ENCODE results near the gene PLXNA4. TPM values are rescaled to one million over a fixed set of nuclear protein-coding genes. Genes with fewer than 3 reads are reported as not detected.

Gene PLXNA4
- total RNA-seq, 1 experiment from 2014 or later, result not detected

DNA sequence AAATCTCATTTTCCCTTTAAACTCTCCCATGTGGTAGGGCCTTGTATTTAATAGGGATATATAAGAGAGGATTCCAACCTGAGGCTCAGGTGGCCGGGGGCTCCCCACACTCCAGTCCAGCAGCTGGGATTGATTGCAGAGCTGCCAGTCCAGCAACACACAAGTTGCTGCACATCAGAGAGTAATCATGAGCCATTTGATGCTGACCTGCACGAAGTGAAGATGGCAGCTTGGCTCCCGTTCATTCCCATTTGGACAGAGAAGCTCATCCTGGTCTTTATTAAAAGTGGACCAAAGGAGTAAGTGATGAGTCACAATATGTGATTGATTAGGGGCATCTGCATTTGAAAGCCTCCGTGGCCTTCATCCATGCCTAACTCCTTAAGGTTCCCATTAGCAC is 202.4 kb downstream of the PLXNA4 start:
- Mint-ChIP-seq H3K4me1 (ENCODE audit: insufficient read depth, unreplicated experiment) (no peaks in the 10 kb centered on the region), H3K9me3 (ENCODE audit: unreplicated experiment) (no peaks in the 10 kb centered on the region), H3K4me3 (ENCODE audit: unreplicated experiment) (no peak overlapping the region), H3K36me3 (ENCODE audit: insufficient read depth, unreplicated experiment) (no peaks in the 10 kb centered on the region), H3K27ac (ENCODE audit: low read depth, unreplicated experiment) (no peak overlapping the region), H3K27me3 (ENCODE audit: insufficient read depth, unreplicated experiment) (peaks cover 13% of the 10 kb centered on the region)
- intact Hi-C loops (cut with micrococcal nuclease), result no loop called here
- no TSS peak for BruUV-seq (replicated peaks)
- POLR2A ChIA-PET, result no interaction called here
- CTCF ChIA-PET, result no interaction called here
- DNase-seq (ENCODE audit: unreplicated experiment), result no peak
- TF ChIP-seq, protein P1, sequence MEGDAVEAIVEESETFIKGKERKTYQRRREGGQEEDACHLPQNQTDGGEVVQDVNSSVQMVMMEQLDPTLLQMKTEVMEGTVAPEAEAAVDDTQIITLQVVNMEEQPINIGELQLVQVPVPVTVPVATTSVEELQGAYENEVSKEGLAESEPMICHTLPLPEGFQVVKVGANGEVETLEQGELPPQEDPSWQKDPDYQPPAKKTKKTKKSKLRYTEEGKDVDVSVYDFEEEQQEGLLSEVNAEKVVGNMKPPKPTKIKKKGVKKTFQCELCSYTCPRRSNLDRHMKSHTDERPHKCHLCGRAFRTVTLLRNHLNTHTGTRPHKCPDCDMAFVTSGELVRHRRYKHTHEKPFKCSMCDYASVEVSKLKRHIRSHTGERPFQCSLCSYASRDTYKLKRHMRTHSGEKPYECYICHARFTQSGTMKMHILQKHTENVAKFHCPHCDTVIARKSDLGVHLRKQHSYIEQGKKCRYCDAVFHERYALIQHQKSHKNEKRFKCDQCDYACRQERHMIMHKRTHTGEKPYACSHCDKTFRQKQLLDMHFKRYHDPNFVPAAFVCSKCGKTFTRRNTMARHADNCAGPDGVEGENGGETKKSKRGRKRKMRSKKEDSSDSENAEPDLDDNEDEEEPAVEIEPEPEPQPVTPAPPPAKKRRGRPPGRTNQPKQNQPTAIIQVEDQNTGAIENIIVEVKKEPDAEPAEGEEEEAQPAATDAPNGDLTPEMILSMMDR (IDR thresholded peaks at IDR 0.05; ENCODE audit: unreplicated experiment), result no peak

DNA sequence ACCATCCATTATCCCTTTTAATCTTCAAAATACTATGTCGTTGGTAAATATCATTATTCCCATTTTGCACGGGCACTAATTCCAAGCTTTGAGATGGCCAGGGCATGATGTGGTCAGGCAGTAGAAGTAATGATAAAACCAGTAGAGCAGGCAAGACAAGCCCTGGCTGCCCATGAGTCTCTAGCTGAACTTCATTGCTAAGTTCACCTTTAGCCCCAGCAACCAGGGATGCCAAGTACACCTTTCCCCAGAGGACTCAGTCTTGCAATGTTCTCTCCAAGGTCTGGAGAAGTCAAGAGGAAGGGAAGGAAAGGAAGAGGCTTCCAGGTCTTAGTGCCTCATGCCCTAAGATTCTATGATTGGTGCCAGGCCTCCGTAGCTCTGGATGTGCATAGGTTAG is 203.2 kb downstream of the PLXNA4 start:
- Mint-ChIP-seq H3K36me3 (ENCODE audit: insufficient read depth, unreplicated experiment) (no peaks in the 10 kb centered on the region), H3K4me3 (ENCODE audit: unreplicated experiment) (no peak overlapping the region), H3K27me3 (ENCODE audit: insufficient read depth, unreplicated experiment) (peaks cover 14% of the 10 kb centered on the region), H3K4me1 (ENCODE audit: insufficient read depth, unreplicated experiment) (no peaks in the 10 kb centered on the region), H3K9me3 (ENCODE audit: unreplicated experiment) (no peaks in the 10 kb centered on the region), H3K27ac (ENCODE audit: low read depth, unreplicated experiment) (no peak overlapping the region)
- TF ChIP-seq, protein P1 (IDR thresholded peaks at IDR 0.05; ENCODE audit: unreplicated experiment), result no peak
- ChIA-PET CTCF (no interaction called here), POLR2A (no interaction called here)
- no TSS peak for BruUV-seq (replicated peaks)
- intact Hi-C loops (cut with micrococcal nuclease), result no loop called here
- DNase-seq (ENCODE audit: unreplicated experiment), result no peak

DNA sequence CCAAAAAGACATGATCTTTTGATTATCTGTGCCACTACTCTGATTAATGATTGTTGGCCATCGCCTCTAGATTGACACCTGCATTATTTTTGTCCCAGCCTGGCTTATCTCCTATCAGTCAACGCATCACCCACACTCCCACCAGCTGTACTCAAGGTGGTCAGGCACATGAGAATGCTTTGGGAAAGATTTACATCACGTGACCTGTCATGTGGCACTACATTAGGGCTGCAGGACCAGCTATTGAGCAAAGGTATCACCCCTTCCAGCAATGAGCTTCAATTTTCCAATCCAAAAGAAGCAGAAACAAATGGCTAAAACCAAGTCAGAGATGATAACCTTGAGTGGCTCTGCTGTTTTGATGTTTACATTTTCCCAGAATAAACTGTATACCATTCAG is 204.3 kb downstream of the PLXNA4 start:
- H3K27me3 Mint-ChIP-seq (ENCODE audit: insufficient read depth, unreplicated experiment), result peaks cover 23% of the 10 kb centered on the region
- H3K36me3 Mint-ChIP-seq (ENCODE audit: insufficient read depth, unreplicated experiment), result no peaks in the 10 kb centered on the region
- TF ChIP-seq, protein P1 (IDR thresholded peaks at IDR 0.05; ENCODE audit: unreplicated experiment), result no peak
- ChIA-PET POLR2A (no interaction called here), CTCF (interaction anchor here (1.2 kb wide), 1 partner anchor 14 kb away, joined by 3 read pairs; no protein-coding TSS in a partner anchor)
- intact Hi-C loops (cut with micrococcal nuclease), result no loop called here
- DNase-seq (ENCODE audit: unreplicated experiment), result no peak
- no peaks in the 10 kb centered on the region for H3K4me1 Mint-ChIP-seq (ENCODE audit: insufficient read depth, unreplicated experiment)
- no peaks in the 10 kb centered on the region for H3K9me3 Mint-ChIP-seq (ENCODE audit: unreplicated experiment)
- H3K4me3 Mint-ChIP-seq (ENCODE audit: unreplicated experiment), result no peak overlapping the region
- no peak overlapping the region for H3K27ac Mint-ChIP-seq (ENCODE audit: low read depth, unreplicated experiment)
- no TSS peak for BruUV-seq (replicated peaks)

DNA sequence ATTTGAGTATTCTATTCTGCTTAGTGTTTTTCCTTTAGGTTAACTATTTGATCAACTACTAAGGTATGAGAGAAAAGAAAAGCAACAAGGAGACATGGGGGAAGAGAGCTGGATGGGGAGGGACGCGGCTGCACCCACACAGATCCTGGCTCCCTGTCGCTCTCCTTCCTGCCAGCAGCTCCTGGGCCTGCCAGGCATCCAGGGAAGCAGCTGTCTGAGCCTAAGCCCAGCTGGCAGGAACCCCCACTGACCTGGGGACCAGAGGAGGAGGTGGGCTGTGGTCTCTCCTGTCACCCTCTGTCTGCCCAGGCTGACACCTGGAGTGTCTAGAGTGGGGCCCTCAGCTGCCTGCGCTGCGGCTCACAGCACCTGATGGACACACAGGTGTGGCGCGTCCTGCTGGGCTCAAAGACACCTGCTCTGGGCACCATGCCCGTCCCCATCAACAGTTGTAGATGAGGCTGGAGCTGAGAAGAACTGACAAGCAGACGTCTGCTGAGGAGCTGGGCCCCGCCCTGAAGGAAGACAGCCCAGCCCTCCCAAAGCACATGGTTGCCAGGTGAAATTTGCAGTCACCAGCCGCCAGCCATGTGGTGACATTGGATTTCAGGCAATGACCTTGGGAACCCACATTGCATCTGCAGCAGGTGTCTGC is 207.9 kb downstream of the PLXNA4 start:
- peaks cover 10% of the 10 kb centered on the region for H3K27me3 Mint-ChIP-seq (ENCODE audit: insufficient read depth, unreplicated experiment)
- peaks cover 2% of the 10 kb centered on the region for H3K9me3 Mint-ChIP-seq (ENCODE audit: unreplicated experiment)
- no peak for DNase-seq (ENCODE audit: unreplicated experiment)
- BruUV-seq (replicated peaks), result no TSS peak
- no peaks in the 10 kb centered on the region for H3K36me3 Mint-ChIP-seq (ENCODE audit: insufficient read depth, unreplicated experiment)
- H3K27ac Mint-ChIP-seq (ENCODE audit: low read depth, unreplicated experiment), result no peak overlapping the region
- intact Hi-C loops (cut with micrococcal nuclease), result no loop called here
- no peaks in the 10 kb centered on the region for H3K4me1 Mint-ChIP-seq (ENCODE audit: insufficient read depth, unreplicated experiment)
- ChIA-PET CTCF (no interaction called here), POLR2A (no interaction called here)
- TF ChIP-seq, protein P1 (IDR thresholded peaks at IDR 0.05; ENCODE audit: unreplicated experiment), result no peak
- H3K4me3 Mint-ChIP-seq (ENCODE audit: unreplicated experiment), result no peak overlapping the region
